ENCODE data around the gene BAHCC1.

Gene BAHCC1

GRCh38 chr17:81428948-81429774, 33.9 kb downstream of the BAHCC1 start:
- TF ChIP-seq CTCF (IDR thresholded peaks at IDR 0.05; ENCODE audit: borderline replicate concordance, insufficient read depth, low read depth, low read length), result no peak
- H3K4me3 ChIP-seq (ENCODE audit: low read depth, low read length), result no peak overlapping the region

- no peak for TF ChIP-seq CTCF (IDR thresholded peaks at IDR 0.05; ENCODE audit: borderline replicate concordance, insufficient read depth, low read depth, low read length)
- H3K4me3 ChIP-seq (ENCODE audit: low read depth, low read length), result no peak overlapping the region
Measured at GRCh38 chr17:81429821-81430551, 34.7 kb downstream of the BAHCC1 start.

GRCh38 chr17:81431545-81432482, 36.6 kb downstream of the BAHCC1 start:
- no peak overlapping the region for H3K4me3 ChIP-seq (ENCODE audit: low read depth, low read length)
- no peak for TF ChIP-seq CTCF (IDR thresholded peaks at IDR 0.05; ENCODE audit: borderline replicate concordance, insufficient read depth, low read depth, low read length)

GRCh38 chr17:81432941-81433340, 37.7 kb downstream of the BAHCC1 start:
- no peak overlapping the region for H3K4me3 ChIP-seq (ENCODE audit: low read depth, low read length)
- no peak for TF ChIP-seq CTCF (IDR thresholded peaks at IDR 0.05; ENCODE audit: borderline replicate concordance, insufficient read depth, low read depth, low read length)

GRCh38 chr17:81433656-81434055, 38.4 kb downstream of the BAHCC1 start:
- H3K4me3 ChIP-seq (ENCODE audit: low read depth, low read length), result no peak overlapping the region
- no peak for TF ChIP-seq CTCF (IDR thresholded peaks at IDR 0.05; ENCODE audit: borderline replicate concordance, insufficient read depth, low read depth, low read length)

- no peak for TF ChIP-seq CTCF (IDR thresholded peaks at IDR 0.05; ENCODE audit: borderline replicate concordance, insufficient read depth, low read depth, low read length)
- H3K4me3 ChIP-seq (ENCODE audit: low read depth, low read length), result no peak overlapping the region
Measured at GRCh38 chr17:81434072-81434471, 38.8 kb downstream of the BAHCC1 start.
